ENCODE measurements around the gene POLR3GL. TPM values are rescaled to one million over a fixed set of nuclear protein-coding genes. Genes with fewer than 3 reads are reported as not detected.

Gene POLR3GL
- total RNA-seq, 1 donor from 2014 or later, result 16.1 TPM

DNA sequence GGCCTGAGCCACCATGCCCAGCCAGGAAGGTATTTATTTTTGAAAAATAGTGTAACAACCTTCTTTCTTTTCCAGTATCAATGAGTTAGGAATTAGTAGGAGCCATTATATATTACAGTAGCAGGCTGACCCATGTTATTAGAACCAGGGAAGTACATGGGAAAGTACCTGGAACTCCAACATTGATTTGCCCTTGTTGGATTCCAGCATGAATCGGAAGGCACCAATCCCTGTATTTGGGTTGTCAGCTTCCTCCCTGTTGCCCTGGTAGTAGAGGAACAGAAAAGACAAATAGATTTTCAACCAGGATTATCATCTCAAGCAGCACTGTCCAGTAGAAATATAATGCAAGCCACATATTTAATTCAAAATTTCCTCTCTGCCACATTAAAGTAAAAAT, 27.1 kb upstream of the POLR3GL start:
- no peak overlapping the region for H3K4me3 ChIP-seq (ENCODE audit: low read depth, low read length)
- DNase-seq (ENCODE audit: low read depth), result no peak
- TF ChIP-seq, protein P1, sequence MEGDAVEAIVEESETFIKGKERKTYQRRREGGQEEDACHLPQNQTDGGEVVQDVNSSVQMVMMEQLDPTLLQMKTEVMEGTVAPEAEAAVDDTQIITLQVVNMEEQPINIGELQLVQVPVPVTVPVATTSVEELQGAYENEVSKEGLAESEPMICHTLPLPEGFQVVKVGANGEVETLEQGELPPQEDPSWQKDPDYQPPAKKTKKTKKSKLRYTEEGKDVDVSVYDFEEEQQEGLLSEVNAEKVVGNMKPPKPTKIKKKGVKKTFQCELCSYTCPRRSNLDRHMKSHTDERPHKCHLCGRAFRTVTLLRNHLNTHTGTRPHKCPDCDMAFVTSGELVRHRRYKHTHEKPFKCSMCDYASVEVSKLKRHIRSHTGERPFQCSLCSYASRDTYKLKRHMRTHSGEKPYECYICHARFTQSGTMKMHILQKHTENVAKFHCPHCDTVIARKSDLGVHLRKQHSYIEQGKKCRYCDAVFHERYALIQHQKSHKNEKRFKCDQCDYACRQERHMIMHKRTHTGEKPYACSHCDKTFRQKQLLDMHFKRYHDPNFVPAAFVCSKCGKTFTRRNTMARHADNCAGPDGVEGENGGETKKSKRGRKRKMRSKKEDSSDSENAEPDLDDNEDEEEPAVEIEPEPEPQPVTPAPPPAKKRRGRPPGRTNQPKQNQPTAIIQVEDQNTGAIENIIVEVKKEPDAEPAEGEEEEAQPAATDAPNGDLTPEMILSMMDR (conservative IDR thresholded peaks at IDR 0.05; ENCODE audit: low read depth, low read length), result no peak

GRCh38 chr1:145942405-145942804, 22.1 kb upstream of the POLR3GL start:
- no peak for DNase-seq (ENCODE audit: low read depth)
- TF ChIP-seq, protein P1 (conservative IDR thresholded peaks at IDR 0.05; ENCODE audit: low read depth, low read length), result no peak
- no peak overlapping the region for H3K4me3 ChIP-seq (ENCODE audit: low read depth, low read length)

DNA sequence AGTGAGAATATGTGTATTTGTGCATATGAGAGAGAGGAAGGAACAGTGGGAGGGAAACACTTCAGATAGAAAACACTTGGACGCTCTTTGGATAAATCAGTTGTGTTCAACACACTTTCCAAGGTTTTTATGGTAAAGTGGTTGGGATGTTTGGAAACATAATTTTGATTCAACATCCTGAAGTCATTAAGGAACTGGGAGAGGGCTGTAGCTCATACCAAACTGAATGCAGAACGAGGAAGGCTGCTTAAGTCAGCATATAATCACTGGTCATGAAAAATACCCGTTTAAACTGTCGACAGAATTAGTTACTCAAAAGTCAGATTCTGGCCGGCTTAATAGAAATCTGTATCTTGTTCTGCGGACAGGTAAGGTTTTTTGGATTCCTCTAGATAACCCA, 21.6 kb upstream of the POLR3GL start:
- TF ChIP-seq, protein P1 (conservative IDR thresholded peaks at IDR 0.05; ENCODE audit: low read depth, low read length), result no peak
- DNase-seq (ENCODE audit: low read depth), result no peak
- no peak overlapping the region for H3K4me3 ChIP-seq (ENCODE audit: low read depth, low read length)

- TF ChIP-seq, protein P1 (conservative IDR thresholded peaks at IDR 0.05; ENCODE audit: low read depth, low read length), result no peak
- no peak for DNase-seq (ENCODE audit: low read depth)
- H3K4me3 ChIP-seq (ENCODE audit: low read depth, low read length), result no peak overlapping the region
Observed at GRCh38 chr1:145944532-145944931, 20.0 kb upstream of the POLR3GL start.

- TF ChIP-seq, protein P1 (conservative IDR thresholded peaks at IDR 0.05; ENCODE audit: low read depth, low read length), result no peak
- DNase-seq (ENCODE audit: low read depth), result no peak
Observed at GRCh38 chr1:145946477-145946986, 18.0 kb upstream of the POLR3GL start.

DNA sequence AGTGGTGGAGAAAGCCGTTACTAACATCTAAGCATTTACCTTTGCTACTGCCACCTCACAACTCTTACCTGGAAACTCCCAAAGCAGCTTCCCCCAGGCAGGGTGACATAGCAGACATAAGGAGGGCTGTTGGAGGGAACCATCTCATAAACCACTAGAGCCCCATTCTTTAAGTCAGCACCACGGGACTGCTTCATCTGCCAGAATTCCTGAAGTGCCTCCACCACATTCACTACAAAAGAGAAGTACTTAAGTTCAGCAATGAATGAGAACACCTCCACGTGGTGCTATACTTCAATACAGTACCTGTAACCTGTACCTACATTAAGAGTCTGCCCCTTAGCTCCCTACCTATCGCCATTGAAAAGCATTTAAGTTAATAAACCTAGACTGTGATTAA, 16.9 kb upstream of the POLR3GL start:
- no peak overlapping the region for H3K4me3 ChIP-seq (ENCODE audit: low read depth, low read length)
- TF ChIP-seq, protein P1 (conservative IDR thresholded peaks at IDR 0.05; ENCODE audit: low read depth, low read length), result no peak
- DNase-seq (ENCODE audit: low read depth), result no peak

More at GRCh38 chr1:145946477-145946986, 18.0 kb upstream of the POLR3GL start:
- no peak overlapping the region for H3K4me3 ChIP-seq (ENCODE audit: low read depth, low read length)

GRCh38 chr1:145949219-145949618, 15.3 kb upstream of the POLR3GL start:
- no peak for DNase-seq (ENCODE audit: low read depth)
- no peak overlapping the region for H3K4me3 ChIP-seq (ENCODE audit: low read depth, low read length)
- TF ChIP-seq, protein P1 (conservative IDR thresholded peaks at IDR 0.05; ENCODE audit: low read depth, low read length), result no peak

Measured in epithelial cell of proximal tubule (primary cell).